ENCODE results near the gene JCHAIN.
A peak's percentile ranks its signal among the peaks of the same experiment; 100 is the strongest.

The JCHAIN gene

GRCh38 chr4:70666369-70666768, at the start of gene JCHAIN:
JCHAIN (minus strand) TSS chr4:70666508; CDS start chr4:70666490, 18 bp downstream.
- Histone ChIP-seq H3K27ac (ENCODE audit: low read depth, low read length) (no peak within 1 kb of the TSS), H3K4me1 (ENCODE audit: control insufficient read depth, insufficient read depth, low read length) (no peaks in the 10 kb centered on the region), H3K36me3 (ENCODE audit: control insufficient read depth, insufficient read depth, low read length) (no peaks in the 10 kb centered on the region), H3K9me3 (ENCODE audit: control insufficient read depth, insufficient read depth, low read length) (no peaks in the 10 kb centered on the region), H3K27me3 (ENCODE audit: control insufficient read depth, insufficient read depth, low read length) (no peaks in the 10 kb centered on the region), H3K4me3 (ENCODE audit: low read depth, low read length) (no peak within 1 kb of the TSS), H3K9ac (ENCODE audit: low read depth, low read length) (no peak within 1 kb of the TSS)

- Histone ChIP-seq H3K9me3 (ENCODE audit: control insufficient read depth, insufficient read depth, low read length) (no peaks in the 10 kb centered on the region), H3K9ac (ENCODE audit: low read depth, low read length) (no peak overlapping the region), H3K36me3 (ENCODE audit: control insufficient read depth, insufficient read depth, low read length) (no peaks in the 10 kb centered on the region), H3K4me1 (ENCODE audit: control insufficient read depth, insufficient read depth, low read length) (peaks cover 9% of the 10 kb centered on the region; the same call in 1 of the 2 replicates), H3K27me3 (ENCODE audit: control insufficient read depth, insufficient read depth, low read length) (no peaks in the 10 kb centered on the region), H3K4me3 (ENCODE audit: low read depth, low read length) (no peak overlapping the region), H3K27ac (ENCODE audit: low read depth, low read length) (no peak overlapping the region)
Observed at GRCh38 chr4:70715097-70715496, 48.8 kb upstream of the JCHAIN start.

GRCh38 chr4:70714079-70714887, 48.0 kb upstream of the JCHAIN start:
- no peak overlapping the region for H3K27ac ChIP-seq (ENCODE audit: low read depth, low read length)
- no peaks in the 10 kb centered on the region for H3K9me3 ChIP-seq (ENCODE audit: control insufficient read depth, insufficient read depth, low read length)
- peaks cover 17% of the 10 kb centered on the region for H3K4me1 ChIP-seq (ENCODE audit: control insufficient read depth, insufficient read depth, low read length)
- H3K4me3 ChIP-seq (ENCODE audit: low read depth, low read length), result no peak overlapping the region
- no peak overlapping the region for H3K9ac ChIP-seq (ENCODE audit: low read depth, low read length)
- no peaks in the 10 kb centered on the region for H3K27me3 ChIP-seq (ENCODE audit: control insufficient read depth, insufficient read depth, low read length)
- no peaks in the 10 kb centered on the region for H3K36me3 ChIP-seq (ENCODE audit: control insufficient read depth, insufficient read depth, low read length)

GRCh38 chr4:70713453-70714078, 47.3 kb upstream of the JCHAIN start:
- H3K4me3 ChIP-seq (ENCODE audit: low read depth, low read length), result no peak overlapping the region
- no peak overlapping the region for H3K9ac ChIP-seq (ENCODE audit: low read depth, low read length)
- no peaks in the 10 kb centered on the region for H3K36me3 ChIP-seq (ENCODE audit: control insufficient read depth, insufficient read depth, low read length)
- H3K27ac ChIP-seq (ENCODE audit: low read depth, low read length), result peak overlapping the region; percentile 11
- H3K4me1 ChIP-seq (ENCODE audit: control insufficient read depth, insufficient read depth, low read length), result peaks cover 18% of the 10 kb centered on the region
- H3K27me3 ChIP-seq (ENCODE audit: control insufficient read depth, insufficient read depth, low read length), result no peaks in the 10 kb centered on the region
- no peaks in the 10 kb centered on the region for H3K9me3 ChIP-seq (ENCODE audit: control insufficient read depth, insufficient read depth, low read length)

- Histone ChIP-seq H3K9ac (ENCODE audit: low read depth, low read length) (no peak overlapping the region), H3K27ac (ENCODE audit: low read depth, low read length) (no peak overlapping the region), H3K4me3 (ENCODE audit: low read depth, low read length) (no peak overlapping the region), H3K4me1 (ENCODE audit: control insufficient read depth, insufficient read depth, low read length) (peaks cover 18% of the 10 kb centered on the region), H3K36me3 (ENCODE audit: control insufficient read depth, insufficient read depth, low read length) (no peaks in the 10 kb centered on the region), H3K27me3 (ENCODE audit: control insufficient read depth, insufficient read depth, low read length) (no peaks in the 10 kb centered on the region), H3K9me3 (ENCODE audit: control insufficient read depth, insufficient read depth, low read length) (no peaks in the 10 kb centered on the region)
Observed at GRCh38 chr4:70712604-70713452, 46.5 kb upstream of the JCHAIN start.

GRCh38 chr4:70712150-70712549, 45.8 kb upstream of the JCHAIN start:
- no peak overlapping the region for H3K9ac ChIP-seq (ENCODE audit: low read depth, low read length)
- no peaks in the 10 kb centered on the region for H3K9me3 ChIP-seq (ENCODE audit: control insufficient read depth, insufficient read depth, low read length)
- no peak overlapping the region for H3K27ac ChIP-seq (ENCODE audit: low read depth, low read length)
- no peaks in the 10 kb centered on the region for H3K36me3 ChIP-seq (ENCODE audit: control insufficient read depth, insufficient read depth, low read length)
- H3K4me3 ChIP-seq (ENCODE audit: low read depth, low read length), result no peak overlapping the region
- peaks cover 18% of the 10 kb centered on the region for H3K4me1 ChIP-seq (ENCODE audit: control insufficient read depth, insufficient read depth, low read length)
- H3K27me3 ChIP-seq (ENCODE audit: control insufficient read depth, insufficient read depth, low read length), result no peaks in the 10 kb centered on the region

GRCh38 chr4:70711599-70711998, 45.3 kb upstream of the JCHAIN start:
- H3K9me3 ChIP-seq (ENCODE audit: control insufficient read depth, insufficient read depth, low read length), result no peaks in the 10 kb centered on the region
- H3K4me1 ChIP-seq (ENCODE audit: control insufficient read depth, insufficient read depth, low read length), result peaks cover 21% of the 10 kb centered on the region
- no peak overlapping the region for H3K27ac ChIP-seq (ENCODE audit: low read depth, low read length)
- H3K4me3 ChIP-seq (ENCODE audit: low read depth, low read length), result no peak overlapping the region
- no peaks in the 10 kb centered on the region for H3K27me3 ChIP-seq (ENCODE audit: control insufficient read depth, insufficient read depth, low read length)
- no peak overlapping the region for H3K9ac ChIP-seq (ENCODE audit: low read depth, low read length)
- no peaks in the 10 kb centered on the region for H3K36me3 ChIP-seq (ENCODE audit: control insufficient read depth, insufficient read depth, low read length)

GRCh38 chr4:70709611-70710205, 43.4 kb upstream of the JCHAIN start:
- Histone ChIP-seq H3K27ac (ENCODE audit: low read depth, low read length) (peak overlapping the region; percentile 43), H3K27me3 (ENCODE audit: control insufficient read depth, insufficient read depth, low read length) (no peaks in the 10 kb centered on the region), H3K4me1 (ENCODE audit: control insufficient read depth, insufficient read depth, low read length) (peaks cover 29% of the 10 kb centered on the region), H3K9me3 (ENCODE audit: control insufficient read depth, insufficient read depth, low read length) (no peaks in the 10 kb centered on the region), H3K9ac (ENCODE audit: low read depth, low read length) (no peak overlapping the region), H3K4me3 (ENCODE audit: low read depth, low read length) (no peak overlapping the region), H3K36me3 (ENCODE audit: control insufficient read depth, insufficient read depth, low read length) (no peaks in the 10 kb centered on the region)

- no peak overlapping the region for H3K9ac ChIP-seq (ENCODE audit: low read depth, low read length)
- H3K9me3 ChIP-seq (ENCODE audit: control insufficient read depth, insufficient read depth, low read length), result no peaks in the 10 kb centered on the region
- no peaks in the 10 kb centered on the region for H3K36me3 ChIP-seq (ENCODE audit: control insufficient read depth, insufficient read depth, low read length)
- H3K4me3 ChIP-seq (ENCODE audit: low read depth, low read length), result peak overlapping the region; percentile 75
- H3K27ac ChIP-seq (ENCODE audit: low read depth, low read length), result no peak overlapping the region
- no peaks in the 10 kb centered on the region for H3K27me3 ChIP-seq (ENCODE audit: control insufficient read depth, insufficient read depth, low read length)
- peaks cover 20% of the 10 kb centered on the region; the same call in 1 of the 2 replicates for H3K4me1 ChIP-seq (ENCODE audit: control insufficient read depth, insufficient read depth, low read length)
Observed at GRCh38 chr4:70706516-70706915, 40.2 kb upstream of the JCHAIN start.

GRCh38 chr4:70706044-70706461, 39.7 kb upstream of the JCHAIN start:
- Histone ChIP-seq H3K4me1 (ENCODE audit: control insufficient read depth, insufficient read depth, low read length) (peaks cover 20% of the 10 kb centered on the region; the same call in 1 of the 2 replicates), H3K36me3 (ENCODE audit: control insufficient read depth, insufficient read depth, low read length) (no peaks in the 10 kb centered on the region), H3K4me3 (ENCODE audit: low read depth, low read length) (peak overlapping the region; percentile 75), H3K9me3 (ENCODE audit: control insufficient read depth, insufficient read depth, low read length) (no peaks in the 10 kb centered on the region), H3K9ac (ENCODE audit: low read depth, low read length) (peak overlapping the region; percentile 67; the same call in 1 of the 2 replicates), H3K27me3 (ENCODE audit: control insufficient read depth, insufficient read depth, low read length) (no peaks in the 10 kb centered on the region), H3K27ac (ENCODE audit: low read depth, low read length) (peak overlapping the region; percentile 92)
